H1 (cell line): Measurements from ENCODE around the gene H6PD. TPM values are rescaled to one million over a fixed set of nuclear protein-coding genes. Genes with fewer than 3 reads are reported as not detected.

ENCODE experiments used
- CBX5 ChIP-seq: fragments of 300-800, 300-1000 bp; sonication (generic); IDR thresholded peaks from 2 replicates; pipeline ENCODE4 v1.7.1; 2016; ENCODE audit warnings: antibody characterized with exemption, low read length, low read depth
- CTBP2 ChIP-seq: IDR thresholded peaks from 2 replicates; pipeline ENCODE4 v1.7.0; 2011; ENCODE audit warnings: borderline replicate concordance, mild to moderate bottlenecking, moderate library complexity, mixed read lengths, low read length; ENCODE audit not compliant: insufficient read depth, insufficient read length
- CTCF ChIP-seq, 3 experiments: IDR thresholded peaks; 1 replicate in 2 of 3; 2 replicates in 1 of 3; pipeline versions ENCODE4 v1.5.1 to v1.6.1; 2011; ENCODE audit warnings: low read length in 3 of 3, mild to moderate bottlenecking in 3 of 3, inconsistent platforms in 2 of 3, low read depth in 1 of 3, moderate library complexity in 1 of 3; ENCODE audit not compliant: insufficient read depth in 1 of 3; ENCODE audit errors: control extremely low read depth in 1 of 3
- KDM5A ChIP-seq: fragments of 200-600 bp; IDR thresholded peaks from 2 replicates; pipeline ENCODE4 v1.7.1; 2012; ENCODE audit warnings: mild to moderate bottlenecking, low read length, inconsistent platforms, mixed read lengths
- RNF2 ChIP-seq: fragments of 200-900, 300-1000 bp; sonication (generic); IDR thresholded peaks from 2 replicates; pipeline ENCODE4 v1.7.1; 2016; ENCODE audit warnings: borderline replicate concordance, low read depth, mild to moderate bottlenecking, antibody characterized with exemption, low read length; ENCODE audit not compliant: poor library complexity, severe bottlenecking; ENCODE audit errors: missing control alignments
- SAP30 ChIP-seq: fragments of 300-600 bp; sonication (generic); IDR thresholded peaks from 2 replicates; pipeline ENCODE4 v1.7.1; 2012; ENCODE audit warnings: low read length, moderate library complexity, mild to moderate bottlenecking, inconsistent platforms; ENCODE audit not compliant: insufficient read depth, insufficient replicate concordance
- SP4 ChIP-seq: IDR thresholded peaks from 2 replicates; pipeline ENCODE4 v1.6.1; 2012; ENCODE audit warnings: low read length, inconsistent platforms
- TEAD4 ChIP-seq: IDR thresholded peaks from 2 replicates; pipeline ENCODE4 v1.6.1; 2012; ENCODE audit warnings: low read depth, low read length, inconsistent platforms, mixed read lengths
- polyA plus RNA-seq, 7 experiments: library from polyadenylated mRNA; depleted of rRNA in 3 of 7; stranded (reverse) in 5 of 7; unstranded in 2 of 7; fragments of >200 nt in 5 of 7; fragments of 200-250 nt in 2 of 7; gene quantifications; 1 replicate in 5 of 7; 2 replicates in 1 of 7; 4 replicates in 1 of 7; pipeline versions ENCODE4 v1.2.1 to v1.2.3, GENCODE V29; 2011 to 2013; ENCODE audit warnings: missing spikeins in 2 of 7, mixed read lengths in 2 of 7
- total RNA-seq: library from RNA; stranded (reverse); fragmentation: NEBNext Ultra II Directional; extraction: Animal tissue kit (Norgen Biotek cat#: 25700); gene quantifications from 2 replicates; pipeline ENCODE4 v1.2.1, GENCODE V29; 2021

H6PD gene
- total and polyA plus RNA-seq, 2 of the 8 experiments (the other 6 are each of a cell fraction or from before 2014, with no cell fraction given), result 3.6 to 3.8 TPM

GRCh38 chr1:9224664-9225410, 9.7 kb upstream of the H6PD start (continued):
- TF ChIP-seq CTBP2 (no peak), SAP30 (no peak), SP4 (no peak), RNF2 (no peak), KDM5A (no peak), TEAD4 (no peak), CBX5 (no peak), CTCF (IDR thresholded peaks at IDR 0.05; ENCODE audit: control extremely low read depth in 1 of 3, insufficient read depth in 1 of 3, low read depth in 1 of 3, low read length in 3 of 3) (no peak)
